Astrocyte of the spinal cord (primary cell): ENCODE data around the gene DHRS3.

Source experiments
- DNase-seq: peaks from one replicate; pipeline ENCODE4 v3.0.0; 2011; ENCODE audit warnings: low read depth, low spot score
- H3K4me3 ChIP-seq: 2 replicates; pipeline ENCODE4 v1.5.1; 2011; ENCODE audit warnings: low read depth, mild to moderate bottlenecking, low read length, moderate library complexity
- in situ Hi-C: cut with HindIII; loops from 2 replicates; pipeline ENCODE4 v1.10.0; 2017; ENCODE audit warnings: low sequenced_read_pairs
- TF ChIP-seq, protein P1 (sequence below): IDR thresholded peaks from 2 replicates; pipeline ENCODE4 v1.5.1; 2012; ENCODE audit warnings: low read depth, mild to moderate bottlenecking, low read length, inconsistent platforms

DHRS3 gene

DNA sequence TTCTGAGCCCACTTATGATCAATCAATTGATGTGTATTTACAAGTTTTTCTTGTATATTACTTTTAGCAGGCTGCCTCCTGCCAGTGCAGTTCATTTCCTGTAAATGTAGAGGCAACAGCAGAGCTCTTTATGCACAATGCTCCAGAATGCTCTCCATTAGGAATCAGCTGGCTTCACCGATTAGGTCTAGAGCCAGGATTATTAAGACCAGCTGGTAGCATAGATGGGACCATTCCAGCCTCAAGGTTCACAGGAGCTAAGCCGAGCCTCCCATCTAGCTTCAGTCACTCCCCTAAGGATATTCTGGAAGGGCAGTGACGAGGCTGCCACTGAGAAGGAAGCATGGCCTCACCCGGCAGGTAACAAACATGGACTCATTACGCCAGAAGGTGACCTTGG, 36.8 kb downstream of the DHRS3 start:
- no peak overlapping the region for H3K4me3 ChIP-seq
- DNase-seq: no peak
- TF ChIP-seq, protein P1, sequence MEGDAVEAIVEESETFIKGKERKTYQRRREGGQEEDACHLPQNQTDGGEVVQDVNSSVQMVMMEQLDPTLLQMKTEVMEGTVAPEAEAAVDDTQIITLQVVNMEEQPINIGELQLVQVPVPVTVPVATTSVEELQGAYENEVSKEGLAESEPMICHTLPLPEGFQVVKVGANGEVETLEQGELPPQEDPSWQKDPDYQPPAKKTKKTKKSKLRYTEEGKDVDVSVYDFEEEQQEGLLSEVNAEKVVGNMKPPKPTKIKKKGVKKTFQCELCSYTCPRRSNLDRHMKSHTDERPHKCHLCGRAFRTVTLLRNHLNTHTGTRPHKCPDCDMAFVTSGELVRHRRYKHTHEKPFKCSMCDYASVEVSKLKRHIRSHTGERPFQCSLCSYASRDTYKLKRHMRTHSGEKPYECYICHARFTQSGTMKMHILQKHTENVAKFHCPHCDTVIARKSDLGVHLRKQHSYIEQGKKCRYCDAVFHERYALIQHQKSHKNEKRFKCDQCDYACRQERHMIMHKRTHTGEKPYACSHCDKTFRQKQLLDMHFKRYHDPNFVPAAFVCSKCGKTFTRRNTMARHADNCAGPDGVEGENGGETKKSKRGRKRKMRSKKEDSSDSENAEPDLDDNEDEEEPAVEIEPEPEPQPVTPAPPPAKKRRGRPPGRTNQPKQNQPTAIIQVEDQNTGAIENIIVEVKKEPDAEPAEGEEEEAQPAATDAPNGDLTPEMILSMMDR: no peak
- in situ Hi-C loops: no loop called here

DNA sequence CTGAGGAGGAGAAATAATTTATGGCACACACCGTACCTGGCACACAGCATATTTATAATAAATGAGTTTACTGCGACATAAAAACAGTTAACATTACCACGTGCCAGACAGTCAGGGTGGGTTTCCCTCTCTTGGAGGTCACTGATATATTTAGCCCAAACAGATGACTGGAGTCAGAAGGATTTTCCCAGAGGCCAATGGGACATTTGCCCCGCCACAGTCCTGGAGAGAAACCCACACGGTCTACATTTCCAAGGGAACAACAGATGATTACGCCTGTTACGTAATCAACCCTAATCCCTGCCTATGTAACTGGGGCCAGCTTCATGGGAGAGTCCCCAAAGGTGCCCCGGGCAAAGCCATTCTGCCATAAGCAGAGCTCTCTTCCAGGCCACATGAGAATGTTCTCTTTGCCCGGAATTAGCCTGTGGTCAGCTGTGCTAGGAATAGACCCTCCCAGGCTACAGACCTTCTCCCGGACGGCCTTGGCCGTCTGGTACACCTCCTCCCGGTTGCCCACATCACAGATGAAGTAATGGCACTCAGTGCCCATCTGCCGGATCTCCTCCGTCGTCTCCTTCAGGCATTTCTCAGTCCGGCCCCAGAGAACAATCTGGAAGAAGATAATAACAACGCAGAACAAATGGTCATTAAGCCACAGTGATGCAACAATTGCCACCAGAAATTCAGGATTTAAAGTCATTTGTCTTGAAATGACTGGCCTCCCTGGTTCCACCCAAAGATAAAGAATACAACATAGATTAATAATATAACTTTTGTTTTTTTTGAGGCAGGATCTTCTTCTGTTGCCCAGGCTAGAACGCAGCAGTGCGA, 37.7 kb downstream of the DHRS3 start:
- in situ Hi-C loops: no loop called here
- no peak for DNase-seq
- no peak overlapping the region for H3K4me3 ChIP-seq
- TF ChIP-seq, protein P1: no peak

DNA sequence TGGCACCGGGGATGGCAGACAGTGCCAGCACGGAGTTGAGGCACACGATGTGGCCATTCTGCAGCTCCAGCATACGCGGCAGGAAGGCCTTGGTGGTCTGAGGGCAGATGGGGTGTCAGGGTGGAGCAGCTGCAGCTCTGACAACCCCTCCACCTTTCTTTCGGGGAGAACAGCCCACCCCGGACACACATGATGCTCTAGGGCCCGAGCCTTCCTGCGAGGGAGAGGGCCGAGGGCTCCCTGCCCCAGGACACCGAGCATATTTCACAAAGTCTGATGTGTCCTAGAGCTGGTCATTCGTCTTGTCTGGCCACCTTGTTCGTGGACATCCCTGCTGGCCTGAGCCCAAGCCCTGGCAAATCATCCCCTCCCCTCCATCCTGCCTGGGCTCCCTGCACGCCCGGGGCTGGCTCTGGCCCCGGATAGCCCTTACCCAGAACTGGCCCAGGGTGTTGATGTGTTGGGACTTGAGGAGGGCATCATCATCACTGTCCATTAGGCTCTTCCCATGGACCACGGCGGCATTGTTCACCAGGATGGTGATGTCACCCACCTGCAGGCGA, 39.1 kb downstream of the DHRS3 start:
- in situ Hi-C loops: no loop called here
- DNase-seq: no peak
- TF ChIP-seq, protein P1: no peak
- H3K4me3 ChIP-seq: no peak overlapping the region

DNA sequence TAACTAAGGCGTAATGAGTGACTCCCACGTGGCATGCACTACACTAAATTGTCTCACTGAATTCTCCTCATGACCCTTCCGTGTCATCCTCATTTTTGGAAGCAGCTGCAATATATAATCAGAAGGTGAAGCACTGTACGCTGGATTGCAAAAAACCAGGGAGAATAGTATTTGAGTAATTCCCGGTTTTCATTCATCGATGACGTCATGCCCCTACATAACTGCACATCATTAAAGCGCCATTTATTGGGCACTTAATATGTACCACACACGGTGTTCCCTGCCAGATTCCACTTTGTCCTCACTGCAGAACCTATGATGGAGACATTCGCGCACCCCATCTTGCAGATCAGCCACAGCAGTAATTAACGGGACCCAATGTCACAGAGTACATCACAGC, 41.0 kb downstream of the DHRS3 start:
- TF ChIP-seq, protein P1: no peak
- no peak overlapping the region for H3K4me3 ChIP-seq
- in situ Hi-C loops: no loop called here
- DNase-seq: no peak

DNA sequence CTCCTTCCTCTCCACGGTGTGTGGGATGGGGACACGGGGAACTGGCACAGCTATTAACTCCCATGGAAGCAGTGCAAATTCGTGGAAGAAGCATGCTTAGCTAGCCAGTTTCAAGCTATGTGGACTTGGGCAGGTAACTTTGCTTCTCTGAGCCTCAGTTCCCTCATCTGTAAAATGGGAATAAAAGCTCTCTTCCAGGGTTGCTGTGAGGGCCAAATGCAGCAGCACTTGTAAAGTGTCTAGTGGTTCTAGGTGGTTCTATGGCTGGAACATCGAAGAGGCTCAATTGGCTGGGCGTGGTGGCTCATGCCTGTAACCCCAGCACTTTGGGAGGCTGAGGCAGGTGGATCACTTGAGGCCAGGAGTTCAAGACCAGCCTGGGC, 43.3 kb downstream of the DHRS3 start:
- TF ChIP-seq, protein P1: no peak
- DNase-seq: no peak
- H3K4me3 ChIP-seq: no peak overlapping the region

DNA sequence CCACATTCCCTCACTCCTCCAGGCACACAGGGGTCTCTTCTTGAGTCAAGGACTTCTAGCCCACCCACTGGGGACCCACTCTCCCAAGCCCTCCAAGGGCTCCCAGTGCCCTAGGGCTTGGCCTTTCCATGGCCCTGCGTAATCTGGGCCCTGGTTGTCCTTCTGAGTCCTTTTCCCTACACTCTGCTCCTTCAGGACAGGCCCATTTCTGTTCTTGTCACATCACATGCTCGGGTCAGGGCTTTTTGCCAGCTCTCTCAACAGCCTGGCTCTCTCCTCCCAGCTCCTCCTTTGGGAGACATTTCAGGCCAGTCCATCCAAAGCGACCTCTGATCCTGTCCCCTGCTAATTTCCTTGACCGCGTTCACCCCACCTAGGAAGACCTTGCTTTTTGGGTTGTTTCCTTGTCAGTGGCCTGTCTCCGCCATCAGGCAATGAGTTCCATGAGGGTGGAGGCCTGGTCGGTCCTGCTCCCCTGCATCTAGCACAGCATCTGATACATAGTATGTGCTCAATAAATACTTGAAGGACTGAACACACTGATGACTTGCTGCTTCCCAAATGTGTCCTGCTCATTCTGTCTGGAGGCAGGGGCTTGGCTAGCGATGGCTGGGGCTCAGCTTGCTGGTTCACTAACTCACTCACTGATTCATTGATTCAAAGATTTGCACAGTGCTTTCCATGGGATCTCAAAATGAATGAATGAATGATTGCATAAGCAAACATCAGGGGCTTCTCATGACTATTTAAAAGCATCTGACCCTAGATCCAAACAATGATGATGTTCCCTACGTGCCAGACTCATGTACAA, 44.8 kb downstream of the DHRS3 start:
- no peak overlapping the region for H3K4me3 ChIP-seq
- in situ Hi-C loops: no loop called here
- TF ChIP-seq, protein P1: no peak
- DNase-seq: no peak

More for the DNA sequence above, 43.3 kb downstream of the DHRS3 start:
- in situ Hi-C loops: no loop called here
